Sigmoid colon (tissue), 7 donors: ENCODE measurements around the gene FYTTD1. TPM values are rescaled to one million over a fixed set of nuclear protein-coding genes. Genes with fewer than 3 reads are reported as not detected.

Experiments used
- DNase-seq: peaks from one replicate; pipeline ENCODE4 v3.0.0-alpha.2; 2019
- H3K27ac ChIP-seq, 4 donors: fragments of 200-600 bp; sonication (generic); one replicate each; pipeline ENCODE4 v1.5.1; 2016 to 2019; ENCODE audit warnings: mild to moderate bottlenecking in 1 of 4
- H3K27me3 ChIP-seq, 3 donors: fragments of 200-600 bp; sonication (generic); one replicate each; pipeline ENCODE4 v1.5.1; 2019; ENCODE audit warnings: mild to moderate bottlenecking in 1 of 3
- H3K36me3 ChIP-seq, 4 donors: fragments of 200-600 bp; sonication (generic); one replicate each; pipeline ENCODE4 v1.5.1; 2016 to 2019
- H3K4me1 ChIP-seq, 4 donors: fragments of 200-600 bp; sonication (generic); one replicate each; pipeline ENCODE4 v1.5.1; 2017 to 2019
- H3K4me3 ChIP-seq, 4 donors: fragments of 200-600 bp; sonication (generic); one replicate each; pipeline ENCODE4 v1.5.1; 2017 to 2019; ENCODE audit warnings: mild to moderate bottlenecking in 2 of 4, moderate library complexity in 1 of 4
- H3K9me3 ChIP-seq, 4 donors: fragments of 200-600 bp in 3 of 4; sonication (generic) in 3 of 4; one replicate each; pipeline versions ENCODE4 v1.5.1 to v1.6.1; 2013 to 2019
- EP300 ChIP-seq, 4 donors: sonication (generic); formaldehyde crosslinking; IDR thresholded peaks; one replicate each; pipeline ENCODE4 v1.6.1; 2017; ENCODE audit warnings: antibody characterized with exemption in 4 of 4
- POLR2A ChIP-seq, 2 donors: fragments of 450-650 bp; IDR thresholded peaks; one replicate each; pipeline ENCODE4 v1.6.1; 2016; ENCODE audit warnings: antibody characterized with exemption in 2 of 2, mild to moderate bottlenecking in 2 of 2, moderate library complexity in 2 of 2
- POLR2AphosphoS5 ChIP-seq, 4 donors: sonication (generic); formaldehyde crosslinking; IDR thresholded peaks; one replicate each; pipeline ENCODE4 v1.6.1; 2017; ENCODE audit warnings: antibody characterized with exemption in 4 of 4
- intact Hi-C: fragments of 100-400 bp; cut with DNase I; formaldehyde crosslinking; loops from one replicate; pipeline ENCODE4 v1.15.1; 2023
- polyA plus RNA-seq, 3 donors: library from polyadenylated mRNA; stranded (reverse); fragments of 200-250 nt; gene quantifications; one replicate each; pipeline ENCODE4 v1.2.3, GENCODE V29; 2013
- total RNA-seq, 4 donors: library from RNA; depleted of rRNA; stranded (reverse); fragments of >200 nt; gene quantifications; one replicate each; pipeline ENCODE4 v1.1.0, GENCODE V29; 2016
- TF ChIP-seq, protein P1 (sequence below), 4 experiments: fragments of 450-650 bp in 3 of 4; fragments of 200-600 bp in 1 of 4; IDR thresholded peaks; one replicate each; pipeline ENCODE4 v1.5.1; 2016 to 2019; ENCODE audit warnings: antibody characterized with exemption in 4 of 4, mild to moderate bottlenecking in 3 of 4, moderate library complexity in 2 of 4
- donor health status: healthy with polysubstance abuse.
- donor health status: Bipolar disorder and iron deficiency.
- donor health status: healthy.

Gene FYTTD1
- total and polyA plus RNA-seq, 7 donors: 11.4 to 63.9 (median 46.4) TPM

DNA sequence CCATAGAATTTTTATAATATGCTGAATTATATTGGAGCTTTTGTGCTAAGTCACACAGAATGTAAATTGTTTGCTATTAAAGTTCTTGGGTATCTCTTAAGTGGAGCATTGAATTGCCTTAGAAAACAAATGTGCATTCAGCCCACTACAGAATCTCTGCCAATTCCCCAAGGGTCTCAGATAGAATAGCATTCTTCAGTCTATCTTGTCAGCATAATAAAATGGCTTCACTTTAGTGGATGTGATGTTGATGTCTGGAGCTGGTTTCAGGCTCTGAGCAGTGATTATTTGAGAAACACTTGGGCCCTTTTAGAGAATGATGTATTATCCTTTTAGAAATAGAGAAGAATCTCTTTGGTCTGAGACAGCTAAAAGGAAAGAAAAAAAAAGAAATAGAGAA, 86.6 kb downstream of the FYTTD1 start:
- DNase-seq: no peak
- Histone ChIP-seq H3K27ac (no peak overlapping the region), H3K36me3 (peaks cover 12 to 67% (median 26%) of the 10 kb centered on the region in 4 donors), H3K27me3 (no peaks in the 10 kb centered on the region), H3K4me1 (no peaks in the 10 kb centered on the region), H3K4me3 (no peak overlapping the region), H3K9me3 (no peaks in the 10 kb centered on the region)
- intact Hi-C loops: no loop called here
- TF ChIP-seq POLR2AphosphoS5 (IDR thresholded peaks at IDR 0.05) (no peak), EP300 (IDR thresholded peaks at IDR 0.05) (no peak), POLR2A (IDR thresholded peaks at IDR 0.05) (no peak)
- TF ChIP-seq, protein P1, sequence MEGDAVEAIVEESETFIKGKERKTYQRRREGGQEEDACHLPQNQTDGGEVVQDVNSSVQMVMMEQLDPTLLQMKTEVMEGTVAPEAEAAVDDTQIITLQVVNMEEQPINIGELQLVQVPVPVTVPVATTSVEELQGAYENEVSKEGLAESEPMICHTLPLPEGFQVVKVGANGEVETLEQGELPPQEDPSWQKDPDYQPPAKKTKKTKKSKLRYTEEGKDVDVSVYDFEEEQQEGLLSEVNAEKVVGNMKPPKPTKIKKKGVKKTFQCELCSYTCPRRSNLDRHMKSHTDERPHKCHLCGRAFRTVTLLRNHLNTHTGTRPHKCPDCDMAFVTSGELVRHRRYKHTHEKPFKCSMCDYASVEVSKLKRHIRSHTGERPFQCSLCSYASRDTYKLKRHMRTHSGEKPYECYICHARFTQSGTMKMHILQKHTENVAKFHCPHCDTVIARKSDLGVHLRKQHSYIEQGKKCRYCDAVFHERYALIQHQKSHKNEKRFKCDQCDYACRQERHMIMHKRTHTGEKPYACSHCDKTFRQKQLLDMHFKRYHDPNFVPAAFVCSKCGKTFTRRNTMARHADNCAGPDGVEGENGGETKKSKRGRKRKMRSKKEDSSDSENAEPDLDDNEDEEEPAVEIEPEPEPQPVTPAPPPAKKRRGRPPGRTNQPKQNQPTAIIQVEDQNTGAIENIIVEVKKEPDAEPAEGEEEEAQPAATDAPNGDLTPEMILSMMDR (IDR thresholded peaks at IDR 0.05): no peak

Other genes starting within 250 kb of the FYTTD1 start
- 10 to 100 TPM in 1 of 4 donors, 1 to 10 TPM in 3; 2.3 to 16.8 (median 5.4) TPM for gene BDH1, start 193.9 kb upstream of the FYTTD1 start, total RNA-seq
- 100 to 1,000 TPM in 2 of 3 donors, 10 to 100 TPM in 1; 81.1 to 138 (median 102) TPM for gene BDH1, start 193.9 kb upstream of the FYTTD1 start, polyA plus RNA-seq
- gene RUBCN, start 13.0 kb upstream of the FYTTD1 start, total RNA-seq: 10 to 100 TPM; 35.2 to 41.8 (median 36.6) TPM
- 10 to 100 TPM in 1 of 3 donors, 1 to 10 TPM in 2; 2.4 to 20.4 (median 5.5) TPM for gene RUBCN, start 13.0 kb upstream of the FYTTD1 start, polyA plus RNA-seq
- gene LRCH3, start 41.4 kb downstream of the FYTTD1 start, total RNA-seq: 100 to 1,000 TPM in 1 of 4 donors, 10 to 100 TPM in 3; 44.7 to 154 (median 49.4) TPM
- 10 to 100 TPM in 1 of 3 donors, 1 to 10 TPM in 2; 4.8 to 15.7 (median 5.5) TPM for gene LRCH3, start 41.4 kb downstream of the FYTTD1 start, polyA plus RNA-seq
- gene RPL35A, start 200.3 kb downstream of the FYTTD1 start, total RNA-seq: 1,000 to 10,000 TPM in 2 of 4 donors, 100 to 1,000 TPM in 2; 603 to 1,719 (median 870) TPM
- gene RPL35A, start 200.3 kb downstream of the FYTTD1 start, polyA plus RNA-seq: 1,000 to 10,000 TPM; 1,812 to 2,719 (median 1,988) TPM
- 1 to 10 TPM; 3.3 to 7.5 (median 6.9) TPM for gene LMLN, start 210.3 kb downstream of the FYTTD1 start, total RNA-seq
- 1 to 10 TPM in 2 of 3 donors, under 1 TPM in 1; 0.23 to 2.3 (median 1.8) TPM for gene LMLN, start 210.3 kb downstream of the FYTTD1 start, polyA plus RNA-seq